Transverse colon (tissue), 3 donors: ENCODE data around the gene TRIM67.

Experiments
- CTCF ChIP-seq, 5 experiments: fragments of 200-600 bp in 3 of 5; fragments of 450-650 bp in 2 of 5; sonication (generic) in 3 of 5; IDR thresholded peaks; 1 replicate in 2 of 5; 2 replicates in 3 of 5; pipeline ENCODE4 v1.5.1; 2016 to 2017; ENCODE audit warnings: antibody characterized with exemption in 5 of 5, inconsistent platforms in 3 of 5, mild to moderate bottlenecking in 2 of 5, moderate library complexity in 1 of 5
- EP300 ChIP-seq: sonication (generic); formaldehyde crosslinking; IDR thresholded peaks from one replicate; pipeline ENCODE4 v1.6.1; 2017; ENCODE audit warnings: antibody characterized with exemption, low read depth
- POLR2A ChIP-seq: fragments of 450-650 bp; IDR thresholded peaks from one replicate; pipeline ENCODE4 v1.6.1; 2016; ENCODE audit warnings: antibody characterized with exemption, mild to moderate bottlenecking, moderate library complexity

GRCh38 chr1:231155808-231156207 lies 6.0 kb upstream of the TRIM67 start:
- TF ChIP-seq POLR2A (no peak), CTCF (IDR thresholded peaks at IDR 0.05) (no peak), EP300 (no peak)
